IMR-90 (cell line): Measurements from ENCODE around the gene SAMD1. TPM values are rescaled to one million over a fixed set of nuclear protein-coding genes. Genes with fewer than 3 reads are reported as not detected.

Experiments
- ATAC-seq: fragments of 200-7000 bp; cut with Tn5 transposase; 2 replicates; pipeline ENCODE4 v1.9.1; 2020; ENCODE audit warnings: low read depth, mild to moderate bottlenecking, moderate library complexity
- BruUV-seq: library from RNA; stranded (reverse); fragments of 400-500 nt; replicated peaks from 2 replicates; lab custom pipeline; 2021; lab: Mats Ljungman, UMichigan
- CTCF ChIA-PET: fragments of 300-600 bp; formaldehyde crosslinking; extraction: SDS; loops from one replicate; lab custom pipeline; 2021; ENCODE audit warnings: antibody characterized with exemption; lab: Yijun Ruan, JAX
- POLR2A ChIA-PET: fragments of 300-600 bp; sonication (Branson Sonifier 250); formaldehyde crosslinking; loops from one replicate; lab custom pipeline; 2022; ENCODE audit warnings: antibody characterized with exemption; ENCODE audit not compliant: unreplicated experiment; lab: Charles Lee
- DNase-seq: peaks from one replicate; pipeline ENCODE4 v3.0.0; 2013
- H2AFZ ChIP-seq: replicated peaks from 2 replicates; pipeline ENCODE3; 2013; ENCODE audit warnings: low read length, mild to moderate bottlenecking; ENCODE audit not compliant: poor library complexity
- H2AK5ac ChIP-seq: 2 replicates; pipeline ENCODE4 v1.6.1; 2013; ENCODE audit warnings: low read depth, low read length, inconsistent platforms
- H2AK9ac ChIP-seq: replicated peaks from 2 replicates; pipeline ENCODE3; 2013; ENCODE audit warnings: mild to moderate bottlenecking, low read depth, low read length, moderate library complexity; ENCODE audit not compliant: poor library complexity
- H2BK120ac ChIP-seq: 2 replicates; pipeline ENCODE4 v1.6.1; 2013; ENCODE audit warnings: low read depth, low read length, inconsistent platforms
- H2BK15ac ChIP-seq: 3 replicates; pipeline ENCODE4 v1.6.1; 2013; ENCODE audit warnings: low read depth, low read length, inconsistent platforms
- H2BK20ac ChIP-seq: 2 replicates; pipeline ENCODE4 v1.6.1; 2013; ENCODE audit warnings: low read depth, mild to moderate bottlenecking, inconsistent platforms, low read length, moderate library complexity
- H2BK5ac ChIP-seq: 2 replicates; pipeline ENCODE4 v1.6.1; 2013; ENCODE audit warnings: mild to moderate bottlenecking, low read depth, low read length, inconsistent platforms; ENCODE audit not compliant: poor library complexity, severe bottlenecking
- H3K14ac ChIP-seq: replicated peaks from 2 replicates; pipeline ENCODE4 v1.6.1; 2013; ENCODE audit warnings: low read depth, low read length, inconsistent platforms
- H3K18ac ChIP-seq: 2 replicates; pipeline ENCODE4 v1.6.1; 2013; ENCODE audit warnings: low read depth, low read length, control low read depth
- H3K23ac ChIP-seq: 2 replicates; pipeline ENCODE4 v1.6.1; 2013; ENCODE audit warnings: low read depth, low read length, inconsistent platforms
- H3K27ac ChIP-seq: 2 replicates; pipeline ENCODE4 v1.5.1; 2013; ENCODE audit warnings: mild to moderate bottlenecking, control low read depth, low read length; ENCODE audit not compliant: insufficient read depth
- H3K27me3 ChIP-seq: 2 replicates; pipeline ENCODE4 v1.6.1; 2013; ENCODE audit warnings: low read length; ENCODE audit not compliant: control insufficient read depth, insufficient read depth
- H3K36me3 ChIP-seq: 2 replicates; pipeline ENCODE4 v1.6.1; 2013; ENCODE audit warnings: low read length, mixed read lengths; ENCODE audit not compliant: control insufficient read depth, insufficient read depth
- H3K4ac ChIP-seq: 2 replicates; pipeline ENCODE4 v1.6.1; 2013; ENCODE audit warnings: low read depth, low read length, inconsistent platforms
- H3K4me1 ChIP-seq: 2 replicates; pipeline ENCODE4 v1.6.1; 2013; ENCODE audit warnings: low read length, mixed read lengths; ENCODE audit not compliant: control insufficient read depth, insufficient read depth
- H3K4me2 ChIP-seq: 2 replicates; pipeline ENCODE4 v1.6.1; 2013; ENCODE audit warnings: low read depth, mild to moderate bottlenecking, control low read depth, low read length, moderate library complexity
- H3K4me3 ChIP-seq: 2 replicates; pipeline ENCODE4 v1.5.1; 2013; ENCODE audit warnings: low read depth, mild to moderate bottlenecking, control low read depth, low read length, moderate library complexity; ENCODE audit not compliant: insufficient read depth
- H3K56ac ChIP-seq: 2 replicates; pipeline ENCODE4 v1.6.1; 2013; ENCODE audit warnings: low read length, inconsistent platforms; ENCODE audit not compliant: insufficient read depth; ENCODE audit errors: extremely low read depth
- H3K79me1 ChIP-seq, 2 experiments: 2 replicates each; pipeline ENCODE4 v1.6.1; 2013; ENCODE audit warnings: low read length in 2 of 2, inconsistent platforms in 1 of 2, low read depth in 1 of 2
- H3K9ac ChIP-seq: 2 replicates; pipeline ENCODE4 v1.6.1; 2013; ENCODE audit warnings: low read depth, low read length, control low read depth
- H3K9me1 ChIP-seq: 2 replicates; pipeline ENCODE4 v1.6.1; 2013; ENCODE audit warnings: low read length, inconsistent platforms; ENCODE audit not compliant: insufficient read depth
- H3K9me3 ChIP-seq: 2 replicates; pipeline ENCODE4 v1.6.1; 2013; ENCODE audit warnings: low read length; ENCODE audit not compliant: control insufficient read depth, insufficient read depth
- H4K20me1 ChIP-seq: 2 replicates; pipeline ENCODE4 v1.6.1; 2013; ENCODE audit warnings: low read length, inconsistent platforms; ENCODE audit not compliant: insufficient read depth
- H4K5ac ChIP-seq: 2 replicates; pipeline ENCODE4 v1.6.1; 2013; ENCODE audit warnings: mild to moderate bottlenecking, low read depth, low read length, control low read depth
- H4K8ac ChIP-seq, 2 experiments: 2 replicates each; pipeline ENCODE4 v1.6.1; 2013; ENCODE audit warnings: low read depth in 2 of 2, low read length in 2 of 2, control low read depth in 1 of 2, inconsistent platforms in 1 of 2
- H4K91ac ChIP-seq: 2 replicates; pipeline ENCODE4 v1.6.1; 2013; ENCODE audit warnings: low read depth, low read length, inconsistent platforms; ENCODE audit not compliant: insufficient read depth
- RAD21 ChIP-seq: IDR thresholded peaks from 2 replicates; pipeline ENCODE4 v1.6.1; 2012; ENCODE audit warnings: low read length, improper control_type of control experiment
- WGBS, 2 experiments: methylation state at CpG; one replicate each; pipeline versions ENCODE4 v1.1.5 to v1.1.7; 2013; ENCODE audit warnings: missing lambda C conversion rate in 2 of 2; ENCODE audit not compliant: insufficient read length in 1 of 2; ENCODE audit errors: extremely low coverage in 2 of 2; 5-methylcytosine and 5-hydroxymethylcytosine counted together
- dilution Hi-C: fragments of 300-500 bp; cut with HindIII; formaldehyde crosslinking; loops from one replicate; pipeline ENCODE4 v1.14.3; 2018; ENCODE audit warnings: low sequenced_read_pairs; ENCODE audit not compliant: unreplicated experiment
- in situ Hi-C: fragments of 300-500 bp; cut with MboI; formaldehyde crosslinking; loops from 3 replicates; pipeline ENCODE4 v1.14.3; 2019; ENCODE audit warnings: low sequenced_read_pairs, inconsistent platforms, mixed read lengths
- intact Hi-C: fragments of 100-400 bp; cut with micrococcal nuclease; formaldehyde crosslinking; loops from 2 replicates; pipeline ENCODE4 v1.10.0; 2022
- polyA plus RNA-seq, 3 experiments: library from polyadenylated mRNA; depleted of rRNA; stranded (reverse); fragments of >200 nt; gene quantifications; 2 replicates each; pipeline ENCODE4 v1.2.3, GENCODE V29; 2012; ENCODE audit warnings: low replicate concordance in 1 of 3
- total RNA-seq: library from RNA; depleted of rRNA; stranded (reverse); fragments of >200 nt; gene quantifications from 2 replicates; pipeline ENCODE4 v1.2.3, GENCODE V29; 2012
- TF ChIP-seq, protein P1 (sequence below): fragments of 150-350 bp; IDR thresholded peaks from 2 replicates; pipeline ENCODE4 v1.6.1; 2016; ENCODE audit warnings: low read depth, mild to moderate bottlenecking, low read length, moderate library complexity, borderline replicate concordance
- TF ChIP-seq, protein P2 (sequence below): conservative IDR thresholded peaks from 2 replicates; pipeline ENCODE4 v1.5.1; 2012; ENCODE audit warnings: mild to moderate bottlenecking, low read depth, low read length, improper control_type of control experiment

Gene SAMD1
- total and polyA plus RNA-seq, 2 of the 4 experiments (the other 2 are of a cell fraction) = 6.5 to 14.1 TPM

DNA sequence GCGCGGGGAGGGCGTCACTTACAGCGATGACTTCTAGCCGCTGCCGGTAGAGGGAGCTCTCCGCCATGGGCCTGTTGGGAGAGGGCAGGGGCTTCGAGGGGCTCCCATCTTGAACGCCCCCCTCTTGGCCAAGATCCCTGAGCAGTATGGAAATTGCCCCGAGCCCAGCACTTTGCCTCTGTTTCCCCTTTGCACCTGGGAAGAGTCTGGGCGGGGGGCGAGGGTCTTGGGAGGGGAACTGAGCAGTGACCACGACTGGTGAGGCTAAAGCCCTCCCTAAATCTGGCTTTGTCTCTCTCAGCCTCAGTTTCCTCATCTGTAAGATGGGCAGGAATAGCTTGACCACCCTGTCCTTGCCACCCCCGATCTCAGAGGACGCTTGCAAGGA, 31.5 kb downstream of the SAMD1 start:
- Histone ChIP-seq H3K27ac (no peak overlapping the region), H3K4me2 (no peak overlapping the region), H3K4me1 (peaks cover 1% of the 10 kb centered on the region; the same call in 1 of the 2 replicates), H3K4ac (no peak overlapping the region), H3K9ac (no peak overlapping the region), H2BK15ac (no peak overlapping the region), H4K5ac (no peak overlapping the region), H3K4me3 (no peak overlapping the region), H3K18ac (no peak overlapping the region), H2BK120ac (no peak overlapping the region), H4K20me1 (no peaks in the 10 kb centered on the region), H2AK5ac (no peak overlapping the region), H3K9me3 (no peaks in the 10 kb centered on the region), H3K23ac (no peak overlapping the region), H3K27me3 (peaks cover 36% of the 10 kb centered on the region), H3K9me1 (no peaks in the 10 kb centered on the region), H3K56ac (no peak overlapping the region), H2BK20ac (no peak overlapping the region), H2AK9ac (peak overlapping the region; percentile 72), H3K14ac (no peak overlapping the region), H4K91ac (no peak overlapping the region), H2AFZ (no peak overlapping the region), H3K79me1 (no peaks in the 10 kb centered on the region), H4K8ac (no peak overlapping the region), H3K36me3 (no peaks in the 10 kb centered on the region), H2BK5ac (no peak overlapping the region)
- DNase-seq (no peak), ATAC-seq (no peak)
- 21% methylated on average over 2 of the region's 15 CpGs; no CpG with 5 or more reads in 1 of the 2 experiments for WGBS, 2 experiments
- intact Hi-C loops = no loop called here
- dilution Hi-C loops = no loop called here
- CTCF ChIA-PET = interaction anchor here (0.5 to 1.9 kb wide), 10 partner anchors 11 to 932 kb away, joined by 3 to 9 read pairs (median 3); no protein-coding TSS in a partner anchor
- in situ Hi-C loops = no loop called here
- POLR2A ChIA-PET = no interaction called here
- TF ChIP-seq, protein P1, sequence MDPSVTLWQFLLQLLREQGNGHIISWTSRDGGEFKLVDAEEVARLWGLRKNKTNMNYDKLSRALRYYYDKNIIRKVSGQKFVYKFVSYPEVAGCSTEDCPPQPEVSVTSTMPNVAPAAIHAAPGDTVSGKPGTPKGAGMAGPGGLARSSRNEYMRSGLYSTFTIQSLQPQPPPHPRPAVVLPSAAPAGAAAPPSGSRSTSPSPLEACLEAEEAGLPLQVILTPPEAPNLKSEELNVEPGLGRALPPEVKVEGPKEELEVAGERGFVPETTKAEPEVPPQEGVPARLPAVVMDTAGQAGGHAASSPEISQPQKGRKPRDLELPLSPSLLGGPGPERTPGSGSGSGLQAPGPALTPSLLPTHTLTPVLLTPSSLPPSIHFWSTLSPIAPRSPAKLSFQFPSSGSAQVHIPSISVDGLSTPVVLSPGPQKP = no peak
- TF ChIP-seq RAD21 = 0 out of 2 replicates have a peak, but pooled peaks have one; percentile 7
- TF ChIP-seq, protein P2, sequence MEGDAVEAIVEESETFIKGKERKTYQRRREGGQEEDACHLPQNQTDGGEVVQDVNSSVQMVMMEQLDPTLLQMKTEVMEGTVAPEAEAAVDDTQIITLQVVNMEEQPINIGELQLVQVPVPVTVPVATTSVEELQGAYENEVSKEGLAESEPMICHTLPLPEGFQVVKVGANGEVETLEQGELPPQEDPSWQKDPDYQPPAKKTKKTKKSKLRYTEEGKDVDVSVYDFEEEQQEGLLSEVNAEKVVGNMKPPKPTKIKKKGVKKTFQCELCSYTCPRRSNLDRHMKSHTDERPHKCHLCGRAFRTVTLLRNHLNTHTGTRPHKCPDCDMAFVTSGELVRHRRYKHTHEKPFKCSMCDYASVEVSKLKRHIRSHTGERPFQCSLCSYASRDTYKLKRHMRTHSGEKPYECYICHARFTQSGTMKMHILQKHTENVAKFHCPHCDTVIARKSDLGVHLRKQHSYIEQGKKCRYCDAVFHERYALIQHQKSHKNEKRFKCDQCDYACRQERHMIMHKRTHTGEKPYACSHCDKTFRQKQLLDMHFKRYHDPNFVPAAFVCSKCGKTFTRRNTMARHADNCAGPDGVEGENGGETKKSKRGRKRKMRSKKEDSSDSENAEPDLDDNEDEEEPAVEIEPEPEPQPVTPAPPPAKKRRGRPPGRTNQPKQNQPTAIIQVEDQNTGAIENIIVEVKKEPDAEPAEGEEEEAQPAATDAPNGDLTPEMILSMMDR = peak; percentile 52
- no TSS peak for BruUV-seq
